T-helper 1 cell (primary cell): Measurements from ENCODE around the gene FAU.
A peak's percentile ranks its signal among the peaks of the same experiment; 100 is the strongest.

Experiments used
- DNase-seq, 5 donors: peaks; one replicate each; pipeline ENCODE4 v3.0.0-alpha.2; 2012 to 2020

The FAU gene

DNA sequence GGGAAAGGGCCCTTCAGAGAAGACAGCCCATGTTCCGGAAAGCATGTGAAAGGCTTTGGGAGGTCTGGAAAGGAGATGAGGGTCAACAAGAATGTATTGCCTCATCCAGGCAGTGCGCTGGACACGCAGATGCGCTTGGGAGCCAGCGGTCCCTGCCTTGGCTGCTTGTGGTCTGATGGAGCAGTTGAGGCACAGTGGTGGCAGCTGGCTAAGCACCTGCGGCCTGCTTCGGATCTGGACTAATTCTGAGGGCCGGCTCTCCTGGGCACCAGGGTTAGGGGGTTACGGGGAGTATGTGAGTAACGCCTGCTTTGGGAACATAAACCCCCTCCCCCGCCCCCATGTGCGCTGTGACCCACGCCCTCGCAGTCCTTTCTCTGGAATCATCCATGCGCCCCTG, 14.9 kb downstream of the FAU start:
- no peak for DNase-seq

DNA sequence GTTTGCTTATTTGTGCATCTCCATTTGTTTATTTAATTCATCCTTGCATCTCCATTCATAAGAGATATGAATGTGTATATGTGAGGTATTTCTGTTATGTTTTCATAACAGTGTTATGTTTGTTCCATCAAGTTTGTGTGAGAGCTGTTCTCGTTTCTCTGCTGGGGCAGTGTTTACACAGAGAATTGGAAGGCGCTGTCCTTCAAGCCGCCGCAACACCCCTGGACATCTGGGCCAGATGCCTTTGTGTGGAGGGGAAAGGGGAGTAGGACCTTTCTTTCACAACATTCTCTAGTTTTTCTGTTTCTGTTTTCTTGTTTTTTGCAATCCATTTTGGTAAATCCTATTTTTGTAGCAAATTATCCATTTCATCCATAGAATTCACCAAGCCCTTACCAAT, 17.3 kb downstream of the FAU start:
- DNase-seq = no peak

DNA sequence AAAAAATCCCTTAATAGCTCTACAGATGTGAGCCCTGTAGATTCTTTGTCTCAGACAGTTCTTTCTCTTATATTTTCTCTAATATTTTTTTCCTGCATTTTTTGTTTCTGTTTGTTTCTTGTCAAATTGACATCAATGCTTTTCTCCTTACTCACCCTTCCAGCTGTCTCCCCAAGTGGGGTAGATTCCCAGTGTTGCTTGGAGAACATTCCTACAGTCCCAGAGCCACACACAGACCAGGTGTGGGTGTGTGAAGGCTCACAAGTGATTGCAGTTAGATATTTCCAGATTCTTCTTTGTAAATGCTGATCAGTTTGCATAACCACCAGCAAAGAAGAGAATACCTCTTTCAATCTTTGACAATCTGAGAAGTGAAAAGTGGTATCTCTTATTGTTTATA, 18.5 kb downstream of the FAU start:
- DNase-seq = no peak

DNA sequence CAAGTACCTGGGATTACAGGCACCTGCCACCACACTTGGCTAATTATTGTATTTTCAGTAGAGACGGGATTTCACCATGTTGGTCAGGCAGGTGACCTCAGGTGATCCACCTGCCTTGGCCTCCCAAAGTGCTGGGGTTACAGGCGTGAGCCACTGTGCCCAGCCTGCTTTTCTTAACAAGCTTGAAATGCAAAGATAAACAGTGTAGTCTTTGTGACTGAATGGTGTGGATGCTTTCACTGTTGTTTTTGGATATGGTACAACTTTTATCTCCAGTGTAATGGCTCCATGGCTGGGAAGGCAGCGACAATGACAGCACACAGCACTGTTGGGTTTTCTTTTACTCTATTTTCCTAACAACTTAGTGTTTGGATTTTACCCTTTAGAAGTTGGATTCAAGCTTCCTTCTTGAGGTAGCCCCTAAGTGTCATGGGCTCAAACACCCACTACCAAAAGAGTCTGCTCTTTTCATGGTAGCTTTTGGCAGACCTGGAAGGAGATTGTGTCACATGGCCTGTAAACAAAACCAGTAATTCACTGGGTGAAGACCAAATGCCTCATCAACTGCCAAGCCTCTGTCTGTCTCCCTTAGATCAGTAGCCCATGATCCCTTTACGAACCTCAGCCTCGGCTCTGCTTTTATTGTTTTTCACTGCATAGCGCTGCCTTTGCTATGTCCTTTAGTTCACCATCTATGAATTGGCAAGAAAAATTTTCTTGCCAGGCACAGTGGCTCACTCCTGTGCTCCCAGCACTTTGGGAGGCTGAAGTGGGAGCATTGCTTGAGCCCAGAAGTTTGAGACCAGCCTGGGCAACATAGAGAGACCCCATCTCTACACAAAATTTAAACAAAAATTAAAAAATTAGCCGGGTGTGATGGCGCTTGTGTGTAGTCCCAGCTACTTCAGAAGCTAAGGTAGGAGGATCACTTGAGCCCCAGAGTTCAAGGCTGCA, 19.5 kb downstream of the FAU start:
- no peak for DNase-seq

DNA sequence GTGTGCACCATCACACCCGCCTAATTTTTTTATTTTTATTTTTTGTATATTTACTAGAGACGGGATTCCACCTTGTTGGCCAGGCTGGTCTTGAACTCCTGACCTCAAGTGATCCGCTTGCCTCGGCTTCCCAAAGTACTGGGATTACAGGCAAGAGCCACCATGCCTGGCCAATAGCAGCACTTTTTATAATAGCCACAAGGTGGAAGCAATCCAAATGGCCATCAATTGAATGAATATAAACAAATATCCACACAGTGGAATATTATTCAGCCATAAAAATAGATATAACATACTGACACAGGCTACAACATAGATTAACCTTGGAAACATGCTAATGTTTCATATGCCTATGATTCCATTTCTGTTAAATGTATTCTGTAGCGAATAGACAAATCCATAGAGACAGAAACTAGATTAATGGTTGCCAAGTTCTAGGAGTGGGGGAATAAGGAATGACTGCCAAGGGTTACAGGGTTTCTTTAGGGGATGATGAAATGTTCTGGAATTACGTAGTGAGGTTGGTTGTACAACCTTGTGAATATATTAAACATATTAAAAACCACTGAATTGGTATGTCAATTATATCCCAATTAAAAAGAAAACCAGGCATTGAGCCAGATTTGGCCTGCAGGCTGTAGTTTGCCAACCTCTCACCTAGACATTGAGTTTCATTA, 21.1 kb downstream of the FAU start:
- DNase-seq = no peak

DNA sequence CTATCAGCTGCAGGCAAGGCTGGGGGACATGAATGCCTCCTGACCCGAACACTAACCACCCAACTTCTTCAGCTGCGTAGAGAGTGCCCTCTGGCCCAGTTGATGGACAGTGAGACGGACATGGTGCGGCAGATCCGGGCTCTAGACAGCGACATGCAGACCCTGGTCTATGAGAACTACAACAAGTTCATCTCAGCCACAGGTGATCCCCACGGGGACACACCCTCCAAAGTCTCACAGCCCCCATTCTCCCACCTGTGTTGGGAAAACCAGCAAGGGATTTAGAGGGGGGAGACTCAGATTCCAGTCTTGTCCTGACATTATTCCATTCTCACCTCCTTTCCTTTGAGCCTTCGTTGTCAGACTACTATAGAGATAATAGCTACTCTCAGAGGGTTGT, 25.0 kb downstream of the FAU start:
- DNase-seq = no peak

DNA sequence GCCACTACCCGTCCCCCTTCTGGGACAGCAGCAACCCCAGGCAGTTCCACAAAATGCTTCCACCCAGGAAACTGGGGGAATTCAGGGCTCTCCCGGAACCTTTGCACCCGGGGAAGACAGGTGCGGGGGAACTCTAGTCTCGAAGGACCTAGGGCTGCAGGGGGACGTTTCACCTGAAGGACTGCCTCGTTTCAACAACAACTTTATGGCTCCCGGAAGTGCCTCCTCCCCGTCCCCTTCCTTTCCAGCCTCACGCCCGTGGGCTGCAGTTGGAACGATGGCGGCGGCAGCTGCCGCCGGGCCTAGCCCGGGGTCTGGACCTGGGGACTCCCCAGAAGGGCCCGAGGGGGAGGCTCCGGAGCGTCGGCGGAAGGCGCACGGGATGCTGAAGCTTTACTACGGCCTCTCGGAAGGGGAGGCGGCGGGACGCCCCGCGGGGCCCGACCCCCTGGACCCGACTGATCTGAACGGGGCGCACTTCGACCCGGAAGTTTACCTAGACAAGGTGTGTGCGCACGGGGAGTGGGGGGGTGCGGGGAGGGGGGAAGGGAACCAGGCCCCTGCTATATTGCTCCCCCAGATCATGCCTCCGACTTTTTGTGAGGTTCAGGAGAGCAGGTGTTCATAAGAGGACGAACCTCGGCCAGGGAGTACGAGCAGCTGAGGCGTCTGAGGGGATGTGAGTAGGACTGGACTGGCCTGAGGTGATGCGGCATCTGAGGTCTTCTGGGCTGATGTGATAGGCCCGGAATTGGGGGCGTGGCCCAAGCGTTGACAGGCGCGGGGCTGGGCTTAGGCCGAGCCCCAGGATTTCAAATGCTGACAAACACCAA, 25.7 kb downstream of the FAU start, which contains the start of gene VPS51:
Gene VPS51 (plus strand): TSS at position 241 of the 833 bp plus-strand sequence. CDS start 37 bp downstream, at position 278.
- peak; percentile 65 to 90 (median 79) for DNase-seq

DNA sequence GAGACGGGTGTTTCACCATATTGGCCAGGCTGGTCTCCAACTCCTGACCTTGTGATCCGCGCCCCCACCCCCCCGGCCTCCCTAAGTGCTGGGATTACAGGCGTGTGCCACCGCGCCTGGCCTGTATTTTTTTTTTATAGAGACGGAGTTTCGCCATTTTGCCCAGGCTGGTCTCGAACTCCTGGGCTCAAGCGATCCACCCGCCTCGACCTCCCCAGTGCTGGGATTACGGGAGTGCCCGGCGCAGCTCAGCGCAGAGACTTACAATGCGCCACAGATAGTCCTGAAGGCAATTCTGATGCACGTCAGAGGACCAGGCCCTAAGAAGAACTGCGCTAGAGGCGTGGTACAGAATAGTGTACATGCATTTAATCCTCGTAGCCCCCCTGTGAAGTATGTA, 26.5 kb downstream of the FAU start:
- no peak for DNase-seq

DNA sequence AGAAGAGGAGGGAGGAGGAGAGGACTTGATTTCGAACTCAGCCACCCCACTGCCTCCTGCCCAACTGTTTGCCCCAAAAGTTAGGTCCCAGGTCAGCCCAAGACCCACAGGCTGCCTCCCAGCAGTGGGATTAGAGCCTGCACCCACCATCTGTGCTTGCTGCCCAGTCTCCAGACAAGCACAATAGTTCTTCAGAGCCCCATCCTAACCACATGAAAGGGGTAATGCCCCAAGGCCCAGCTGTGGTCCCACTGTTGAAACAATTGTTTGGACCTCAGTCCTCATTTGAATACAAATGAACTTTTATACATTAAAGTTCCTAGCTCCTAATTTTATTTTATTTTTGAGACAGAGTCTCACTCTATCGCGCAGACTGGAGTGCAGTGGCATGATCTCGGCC, 31.3 kb downstream of the FAU start:
- DNase-seq = no peak

DNA sequence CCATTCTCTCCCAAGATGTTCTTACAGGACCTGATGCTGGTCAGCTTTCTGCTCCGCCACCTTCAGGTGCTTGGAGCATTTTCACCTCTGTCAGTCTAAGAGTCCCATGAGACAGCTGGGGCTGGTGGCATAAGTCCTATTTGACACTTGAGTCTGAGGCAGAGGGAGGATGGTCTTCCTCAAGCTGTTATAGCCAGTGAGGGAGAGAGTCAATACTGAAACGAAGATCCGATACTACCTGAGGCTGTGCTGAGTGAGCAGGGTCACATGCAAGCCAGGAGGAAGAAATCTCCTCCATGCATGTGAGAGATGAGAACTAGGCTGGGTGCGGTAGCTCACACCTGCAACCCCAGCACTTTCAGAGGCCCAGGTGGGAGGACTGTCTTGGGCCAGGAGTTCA, 32.3 kb downstream of the FAU start:
- no peak for DNase-seq

DNA sequence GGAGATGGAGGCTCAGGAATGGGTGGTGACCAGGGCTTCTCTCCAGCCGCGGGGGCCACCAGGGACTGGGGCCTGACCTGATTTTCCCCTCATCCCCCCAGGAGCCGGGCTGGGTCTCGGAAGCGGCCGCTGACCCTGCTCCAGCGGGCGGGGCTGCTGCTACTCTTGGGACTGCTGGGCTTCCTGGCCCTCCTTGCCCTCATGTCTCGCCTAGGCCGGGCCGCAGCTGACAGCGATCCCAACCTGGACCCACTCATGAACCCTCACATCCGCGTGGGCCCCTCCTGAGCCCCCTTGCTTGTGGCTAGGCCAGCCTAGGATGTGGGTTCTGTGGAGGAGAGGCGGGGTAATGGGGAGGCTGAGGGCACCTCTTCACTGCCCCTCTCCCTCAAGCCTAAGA, 34.1 kb downstream of the FAU start:
- no peak for DNase-seq

DNA sequence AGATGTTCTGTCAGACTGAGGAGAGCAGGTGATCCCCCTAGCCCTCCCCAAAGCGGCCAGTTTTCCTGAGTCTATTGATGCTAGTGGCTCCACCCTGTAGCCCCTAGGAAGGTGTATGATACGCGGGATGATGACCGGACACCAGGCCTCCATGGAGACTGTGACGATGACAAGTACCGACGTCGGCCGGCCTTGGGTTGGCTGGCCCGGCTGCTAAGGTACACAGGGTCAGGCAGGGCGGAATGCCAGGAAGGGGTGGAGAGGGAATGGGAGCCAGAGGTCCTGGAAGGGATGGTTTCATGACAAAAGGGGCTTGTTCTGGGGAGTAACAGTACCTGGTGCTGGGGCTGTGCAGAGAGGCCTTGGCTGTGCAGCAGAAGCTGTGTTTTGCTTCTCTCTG, 34.7 kb downstream of the FAU start:
- DNase-seq = no peak

DNA sequence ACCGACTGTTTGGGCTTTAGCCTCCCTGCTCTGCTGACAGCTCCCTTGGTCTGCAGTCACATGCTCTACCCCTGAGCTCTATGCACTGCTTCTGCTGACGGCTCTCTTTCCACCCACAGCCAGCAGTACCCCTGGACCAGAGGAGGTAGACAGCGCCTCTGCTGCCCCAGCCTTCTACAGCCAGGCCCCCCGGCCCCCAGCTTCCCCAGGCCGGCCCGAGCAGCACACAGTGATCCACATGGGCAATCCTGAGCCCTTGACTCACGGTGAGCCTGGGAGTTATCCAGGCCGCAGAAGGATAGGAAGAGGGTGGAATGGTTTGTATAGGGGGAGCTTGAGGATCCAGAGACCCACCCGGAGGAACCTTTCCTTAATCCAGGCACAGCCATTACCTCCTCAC, 35.1 kb downstream of the FAU start:
- DNase-seq = no peak

DNA sequence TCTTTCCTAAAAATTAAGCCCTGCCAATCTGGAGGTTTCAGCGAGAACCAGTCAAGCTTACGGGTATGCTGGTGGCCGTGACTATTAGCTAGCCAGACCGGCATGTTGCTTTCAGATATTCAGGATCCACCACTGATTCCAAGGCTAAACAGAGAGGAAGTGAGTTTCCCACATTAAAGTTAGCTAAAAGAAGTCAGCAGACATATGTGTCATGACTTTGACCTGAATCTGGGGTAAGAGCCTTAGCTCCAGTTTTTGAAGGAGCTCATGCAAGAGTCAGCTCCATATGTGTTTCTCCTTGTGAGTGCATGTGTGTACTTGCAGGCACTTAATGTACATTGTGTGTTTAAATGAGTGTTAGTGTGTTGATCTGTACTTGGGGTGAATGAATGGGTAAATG, 36.5 kb downstream of the FAU start:
- DNase-seq = no peak

DNA sequence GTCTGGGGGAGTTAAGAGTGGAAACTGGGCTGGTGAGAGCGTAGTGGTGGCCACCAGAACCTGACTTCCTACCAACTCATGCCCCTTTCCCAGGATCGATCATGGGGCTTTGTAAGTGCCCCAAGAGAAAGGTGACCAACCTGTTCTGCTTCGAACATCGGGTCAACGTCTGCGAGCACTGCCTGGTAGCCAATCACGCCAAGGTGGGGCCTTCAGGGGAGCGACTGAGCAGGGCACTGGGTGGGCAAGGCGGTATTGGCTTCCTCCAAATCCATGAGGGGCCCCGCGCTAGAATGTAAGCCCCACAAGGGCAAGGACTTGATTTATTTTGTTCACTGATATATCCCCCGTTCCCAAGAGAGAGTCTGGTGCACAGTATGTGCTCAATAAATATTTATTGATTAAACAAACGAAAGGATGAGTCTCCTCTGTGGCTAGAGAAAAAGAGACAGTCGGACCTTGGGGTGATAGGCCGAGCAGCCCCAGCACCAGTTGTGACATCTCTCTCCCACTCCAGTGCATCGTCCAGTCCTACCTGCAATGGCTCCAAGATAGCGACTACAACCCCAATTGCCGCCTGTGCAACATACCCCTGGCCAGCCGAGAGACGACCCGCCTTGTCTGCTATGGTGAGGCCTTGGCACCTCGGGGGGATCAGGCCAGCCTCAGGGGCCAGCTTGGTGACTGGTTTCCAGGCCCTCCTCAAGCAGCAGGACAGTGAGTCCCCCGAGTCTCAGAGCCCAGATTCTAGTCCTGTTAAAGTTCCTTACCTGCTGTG, 37.1 kb downstream of the FAU start:
- DNase-seq = no peak

DNA sequence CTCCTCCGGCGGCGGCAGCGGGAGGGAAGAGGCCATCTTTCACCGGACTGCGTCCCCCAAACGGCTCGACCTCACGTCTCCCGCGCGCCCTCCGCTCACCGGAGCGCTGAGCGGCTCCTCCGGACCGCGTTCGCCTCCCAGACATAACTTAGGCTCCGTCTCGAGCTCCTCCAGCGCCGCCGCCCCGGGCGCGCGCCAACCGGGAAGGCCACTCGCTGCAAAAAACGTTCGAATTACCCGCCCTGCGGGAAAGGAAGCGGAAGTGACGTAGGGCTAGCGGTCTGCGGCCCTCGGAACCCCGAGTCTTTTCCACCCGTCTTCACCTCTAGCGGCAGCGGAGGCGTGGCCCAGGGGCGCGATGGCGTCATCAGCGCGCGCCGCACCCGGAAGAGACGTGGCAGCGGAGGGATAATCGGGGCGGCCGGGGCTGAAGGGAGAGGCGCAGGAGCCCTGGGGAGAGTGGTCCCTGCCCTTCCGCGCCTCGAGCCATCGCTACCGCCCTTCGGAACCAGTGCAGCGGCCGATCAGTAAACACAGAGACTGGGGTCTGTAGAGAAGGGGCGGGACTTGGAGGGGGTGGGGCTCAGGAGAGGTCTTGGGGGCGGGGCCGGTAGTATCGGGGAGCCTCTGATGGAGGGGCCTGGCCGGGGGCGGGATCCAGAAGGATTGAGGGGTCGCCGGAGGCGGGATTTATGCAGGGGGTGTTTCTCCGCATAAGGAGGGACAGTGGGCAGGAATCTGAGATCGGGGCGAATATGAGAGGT, 37.9 kb downstream of the FAU start, which contains the start of the genes CDCA5 and ZFPL1:
Gene CDCA5 (minus strand): TSS at position 207 of the 764 bp plus-strand sequence. CDS start 62 bp downstream, at position 145.
Gene ZFPL1 (plus strand): TSS at position 389 of the 764 bp plus-strand sequence. CDS start 477 bp downstream, outside the sequence.
- peak; percentile 87 to 97 (median 93) for DNase-seq

DNA sequence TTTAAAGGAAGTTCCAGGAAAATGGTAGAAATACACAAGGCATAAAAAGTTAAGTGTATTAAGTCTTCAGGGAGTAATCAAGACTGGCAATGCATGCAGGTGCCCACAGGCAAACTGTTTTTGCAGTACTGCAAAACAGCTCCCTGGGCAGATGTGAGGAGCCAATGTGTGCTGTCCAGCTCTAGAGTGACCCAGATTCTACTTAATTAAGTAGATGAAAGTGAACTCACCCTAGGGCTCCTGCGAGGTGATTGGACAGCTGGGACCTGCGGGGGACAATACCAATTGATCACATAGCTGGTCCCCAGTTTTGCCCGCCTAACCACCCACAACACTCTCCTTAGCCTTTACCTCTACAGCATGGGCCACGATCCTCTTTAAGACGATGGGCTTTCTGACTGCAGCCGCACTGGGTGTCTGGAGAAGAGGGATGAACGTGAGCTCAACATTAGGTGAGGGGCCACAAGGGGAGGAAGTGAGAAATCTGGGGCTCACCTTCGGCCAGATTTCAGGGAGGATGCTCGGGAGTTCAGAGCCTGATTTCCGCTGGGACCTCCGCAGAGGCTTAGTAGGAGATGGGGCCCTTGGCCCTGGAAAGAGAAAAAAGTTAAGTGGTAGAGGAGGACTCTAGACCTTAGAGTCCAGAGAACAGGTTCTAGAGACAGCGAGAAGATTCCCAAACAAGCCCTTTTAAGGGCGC, 38.6 kb downstream of the FAU start:
- no peak for DNase-seq

DNA sequence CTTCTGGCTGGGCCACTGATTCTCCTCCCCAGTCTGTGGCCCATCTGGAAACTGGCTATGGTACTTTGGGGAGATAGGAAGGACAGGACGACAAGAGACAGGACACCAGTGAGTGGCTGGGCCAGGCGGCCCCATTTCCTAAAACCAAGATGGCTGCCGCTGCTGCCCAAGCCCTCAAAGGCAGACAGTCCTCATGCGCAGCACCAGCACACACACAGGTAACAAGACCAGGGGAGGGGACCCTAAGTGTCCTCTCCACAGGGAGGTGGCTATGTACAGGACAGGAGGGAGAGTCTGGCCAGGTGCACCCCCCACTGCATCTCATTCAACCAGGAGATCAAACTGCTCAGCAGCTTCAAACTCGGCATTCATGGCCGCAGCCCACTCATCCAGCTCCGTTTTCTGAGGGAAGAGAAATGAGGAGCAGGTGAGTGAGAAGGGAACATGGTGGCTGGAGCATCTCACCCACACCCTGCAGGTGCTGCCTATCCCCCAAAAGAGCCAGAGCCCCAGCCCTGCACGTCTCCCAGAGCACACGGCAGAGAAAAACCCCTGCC, 43.1 kb downstream of the FAU start:
- no peak for DNase-seq

DNA sequence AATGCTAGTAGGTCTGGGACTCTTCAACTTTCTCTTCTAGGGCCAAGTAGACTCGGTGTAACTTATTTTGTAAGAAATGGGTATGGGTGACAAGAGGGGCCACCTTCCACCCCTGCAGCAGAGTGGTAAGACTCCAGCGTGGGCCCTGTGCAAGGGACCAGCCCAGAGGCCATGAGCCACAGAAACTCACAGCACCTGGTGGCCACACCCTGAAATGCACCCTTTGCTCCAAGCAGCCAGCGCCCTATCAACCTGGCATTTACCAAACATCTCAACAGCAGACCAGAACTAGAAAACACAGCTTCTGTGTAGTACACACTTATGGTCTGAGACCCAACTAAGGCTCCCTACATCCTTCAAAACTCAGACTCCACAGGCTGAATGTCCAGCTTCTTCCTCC, 43.8 kb downstream of the FAU start:
- peak in 4 of 5 donors; percentile 50 to 71 (median 59) for DNase-seq

DNA sequence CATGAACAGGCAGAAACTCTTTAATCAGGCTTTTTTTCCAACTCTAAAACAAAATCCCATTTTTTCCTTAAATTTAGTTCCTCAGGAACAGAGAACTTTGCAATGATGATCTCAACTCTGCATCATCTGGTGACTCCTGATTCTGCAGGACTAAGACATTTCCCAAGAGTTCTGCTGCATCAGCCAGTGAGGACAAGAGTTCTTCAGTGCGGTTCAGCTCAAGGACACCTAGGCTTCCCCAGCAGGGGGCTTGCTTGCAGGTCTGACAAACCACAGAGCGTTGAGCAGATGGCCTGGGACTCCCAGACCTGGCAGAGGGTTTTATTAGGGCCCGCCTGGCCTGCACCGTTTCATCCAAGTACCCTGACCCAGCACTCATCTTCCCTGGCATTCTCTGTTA, 44.5 kb downstream of the FAU start:
- DNase-seq = no peak
